ENCODE results near the gene TNK1. TPM values are rescaled to one million over a fixed set of nuclear protein-coding genes. Genes with fewer than 3 reads are reported as not detected.

TNK1 gene
- total RNA-seq, 1 experiment from 2014 or later: 16.8 TPM

- no peak for DNase-seq (ENCODE audit: low read depth, low spot score)
- POLR2A ChIA-PET: no interaction called here
- Histone ChIP-seq H3K27me3 (ENCODE audit: insufficient read depth, low read length) (no peaks in the 10 kb centered on the region), H3K4me1 (ENCODE audit: control insufficient read depth in 1 of 2, insufficient read depth in 2 of 2, low read length in 2 of 2) (peaks cover 0 to 3% of the 10 kb centered on the region in 2 experiments; a peak in 1 of 4 replicates), H4K20me1 (ENCODE audit: insufficient read depth) (no peaks in the 10 kb centered on the region), H3K79me2 (ENCODE audit: insufficient read depth, low read length) (no peaks in the 10 kb centered on the region), H3K27ac (ENCODE audit: low read depth, low read length) (no peak overlapping the region), H2AFZ (ENCODE audit: low read depth, low read length, poor library complexity, severe bottlenecking) (no peak overlapping the region), H3K36me3 (ENCODE audit: control insufficient read depth in 1 of 2, insufficient read depth in 2 of 2, low read length in 2 of 2) (peaks cover 3 to 4% of the 10 kb centered on the region in 2 experiments; a peak in 1 of 4 replicates), H3K4me2 (ENCODE audit: low read length) (no peak overlapping the region), H3K9ac (ENCODE audit: low read length) (no peak overlapping the region), H3K9me3 (ENCODE audit: control insufficient read depth in 1 of 2, insufficient read depth in 1 of 2, low read depth in 1 of 2, low read length in 2 of 2) (no peaks in the 10 kb centered on the region), H3K4me3 (replicated peaks in 1 of 2; ENCODE audit: low read depth in 1 of 2, low read length in 2 of 2) (no peak overlapping the region), H3K9me2 (ENCODE audit: insufficient read depth) (no peaks in the 10 kb centered on the region)
- TF ChIP-seq, protein P1, sequence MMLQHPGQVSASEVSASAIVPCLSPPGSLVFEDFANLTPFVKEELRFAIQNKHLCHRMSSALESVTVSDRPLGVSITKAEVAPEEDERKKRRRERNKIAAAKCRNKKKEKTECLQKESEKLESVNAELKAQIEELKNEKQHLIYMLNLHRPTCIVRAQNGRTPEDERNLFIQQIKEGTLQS (IDR thresholded peaks at IDR 0.05): no peak
- TF ChIP-seq CEBPB (IDR thresholded peaks at IDR 0.05; ENCODE audit: low read depth) (no peak), CBX3 (IDR thresholded peaks at IDR 0.05; ENCODE audit: low read depth) (no peak), EZH2 (IDR thresholded peaks at IDR 0.05) (no peak), EZH2phosphoT487 (IDR thresholded peaks at IDR 0.05; ENCODE audit: borderline replicate concordance) (no peak), SP1 (IDR thresholded peaks at IDR 0.05; ENCODE audit: low read depth) (no peak), POLR2AphosphoS5 (IDR thresholded peaks at IDR 0.05; ENCODE audit: low read depth, low read length) (no peak)
- no TSS peak for BruUV-seq (replicated peaks)
- intact Hi-C loops (cut with micrococcal nuclease): no loop called here
- RAD21 ChIA-PET (ENCODE audit: low non-redundant PET in 1 of 2, low total read pairs in 2 of 2, uncharacterized antibody in 2 of 2, unreplicated experiment in 2 of 2): no interaction called here
- CTCF ChIA-PET: no interaction called here
- ATAC-seq: no peak
Measured at GRCh38 chr17:7414837-7415236, 33.9 kb downstream of the TNK1 start.

DNA sequence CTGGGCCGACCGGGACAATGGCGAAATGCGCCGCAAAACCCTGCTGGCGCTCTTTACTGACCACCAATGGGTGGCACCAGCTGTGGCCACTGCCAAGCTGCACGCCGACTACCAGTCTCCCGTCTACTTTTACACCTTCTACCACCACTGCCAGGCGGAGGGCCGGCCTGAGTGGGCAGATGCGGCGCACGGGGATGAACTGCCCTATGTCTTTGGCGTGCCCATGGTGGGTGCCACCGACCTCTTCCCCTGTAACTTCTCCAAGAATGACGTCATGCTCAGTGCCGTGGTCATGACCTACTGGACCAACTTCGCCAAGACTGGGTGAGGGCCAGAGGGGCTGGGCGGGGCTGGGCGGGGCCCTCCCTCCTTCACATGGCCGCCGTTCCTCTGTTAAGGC is 34.9 kb downstream of the TNK1 start:
- RAD21 ChIA-PET (ENCODE audit: low non-redundant PET in 1 of 2, low total read pairs in 2 of 2, uncharacterized antibody in 2 of 2, unreplicated experiment in 2 of 2): no interaction called here
- POLR2A ChIA-PET: no interaction called here
- Histone ChIP-seq H3K27ac (ENCODE audit: low read depth, low read length) (no peak overlapping the region), H2AFZ (ENCODE audit: low read depth, low read length, poor library complexity, severe bottlenecking) (no peak overlapping the region), H3K36me3 (ENCODE audit: control insufficient read depth in 1 of 2, insufficient read depth in 2 of 2, low read length in 2 of 2) (peaks cover 0 to 3% of the 10 kb centered on the region in 2 experiments; a peak in 1 of 4 replicates), H3K27me3 (ENCODE audit: insufficient read depth, low read length) (no peaks in the 10 kb centered on the region), H3K9me3 (ENCODE audit: control insufficient read depth in 1 of 2, insufficient read depth in 1 of 2, low read depth in 1 of 2, low read length in 2 of 2) (no peaks in the 10 kb centered on the region), H3K4me2 (ENCODE audit: low read length) (no peak overlapping the region), H3K4me1 (ENCODE audit: control insufficient read depth in 1 of 2, insufficient read depth in 2 of 2, low read length in 2 of 2) (peaks cover 0 to 3% of the 10 kb centered on the region in 2 experiments; a peak in 1 of 4 replicates), H3K79me2 (ENCODE audit: insufficient read depth, low read length) (no peaks in the 10 kb centered on the region), H3K9me2 (ENCODE audit: insufficient read depth) (no peaks in the 10 kb centered on the region), H4K20me1 (ENCODE audit: insufficient read depth) (no peaks in the 10 kb centered on the region), H3K9ac (ENCODE audit: low read length) (no peak overlapping the region), H3K4me3 (replicated peaks in 1 of 2; ENCODE audit: low read depth in 1 of 2, low read length in 2 of 2) (no peak overlapping the region)
- ATAC-seq (no peak), DNase-seq (ENCODE audit: low read depth, low spot score) (no peak)
- no TSS peak for BruUV-seq (replicated peaks)
- CTCF ChIA-PET: no interaction called here
- intact Hi-C loops (cut with micrococcal nuclease): no loop called here
- TF ChIP-seq POLR2AphosphoS5 (IDR thresholded peaks at IDR 0.05; ENCODE audit: low read depth, low read length) (no peak), SP1 (IDR thresholded peaks at IDR 0.05; ENCODE audit: low read depth) (no peak), RAD21 (IDR thresholded peaks at IDR 0.05; ENCODE audit: low read depth) (no peak), CTCF (IDR thresholded peaks at IDR 0.05 in 2 of 3, conservative IDR thresholded peaks at IDR 0.05 in 1 of 3; ENCODE audit: borderline replicate concordance in 1 of 3, insufficient read depth in 1 of 3, low read depth in 2 of 3, low read length in 2 of 3) (no peak), TCF7L2 (IDR thresholded peaks at IDR 0.05; ENCODE audit: borderline replicate concordance, extremely low read depth, insufficient read depth, insufficient read length) (no peak), JUND (IDR thresholded peaks at IDR 0.05) (no peak), ELF1 (IDR thresholded peaks at IDR 0.05; ENCODE audit: borderline replicate concordance, low read depth) (no peak), POLR2A (IDR thresholded peaks at IDR 0.05; ENCODE audit: borderline replicate concordance, extremely low read depth, insufficient read depth, insufficient read length) (no peak), YY1 (IDR thresholded peaks at IDR 0.05; ENCODE audit: extremely low read depth, insufficient replicate concordance, low read depth, low read length) (no peak), SRF (IDR thresholded peaks at IDR 0.05; ENCODE audit: low read depth) (no peak), EZH2 (IDR thresholded peaks at IDR 0.05) (no peak), ZFX (IDR thresholded peaks at IDR 0.05) (no peak), EZH2phosphoT487 (IDR thresholded peaks at IDR 0.05; ENCODE audit: borderline replicate concordance) (no peak), CEBPB (IDR thresholded peaks at IDR 0.05; ENCODE audit: low read depth) (no peak)
- TF ChIP-seq, protein P2, sequence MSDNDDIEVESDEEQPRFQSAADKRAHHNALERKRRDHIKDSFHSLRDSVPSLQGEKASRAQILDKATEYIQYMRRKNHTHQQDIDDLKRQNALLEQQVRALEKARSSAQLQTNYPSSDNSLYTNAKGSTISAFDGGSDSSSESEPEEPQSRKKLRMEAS (IDR thresholded peaks at IDR 0.05): no peak

Data from HCT116 (cell line).